Hematopoietic multipotent progenitor cell treated with erythropoietin and hydrocortisone succinate and interleukin-3 and kit ligand, for 6 days (in vitro differentiated cells): ENCODE measurements around the gene DCLK1.
A peak's percentile ranks its signal among the peaks of the same experiment; 100 is the strongest.
"Not testable (repeated sequence)": the region's sequence is repeated elsewhere in the genome, so short reads cannot be mapped to it uniquely, and the experiment has no call there.

Experiments
- DNase-seq: peaks from one replicate; pipeline ENCODE4 v3.0.0-alpha.2; 2015

DCLK1 gene

DNA sequence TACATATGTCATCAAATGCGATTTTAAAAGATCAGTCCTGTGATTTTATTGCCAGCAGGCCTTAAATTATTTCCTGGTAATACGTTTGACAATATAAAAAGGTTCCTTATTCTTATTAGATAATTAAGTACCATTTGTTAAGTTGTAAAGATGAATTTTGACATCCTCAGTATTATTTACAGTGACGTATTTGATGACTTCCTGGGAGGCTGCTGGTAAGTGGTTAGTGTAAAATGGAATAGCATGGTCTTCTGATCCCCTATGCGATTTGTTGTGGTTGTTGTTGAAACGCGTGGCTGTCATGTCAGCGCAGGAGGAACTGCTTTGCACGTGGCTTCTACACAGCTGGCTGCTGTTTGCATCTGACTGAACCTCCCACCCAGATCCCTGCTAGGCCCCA is 99.7 kb downstream of the DCLK1 start:
- DNase-seq, result no peak

GRCh38 chr13:36030670-36031331 is 100.4 kb downstream of the DCLK1 start:
- DNase-seq, result no peak

DNA sequence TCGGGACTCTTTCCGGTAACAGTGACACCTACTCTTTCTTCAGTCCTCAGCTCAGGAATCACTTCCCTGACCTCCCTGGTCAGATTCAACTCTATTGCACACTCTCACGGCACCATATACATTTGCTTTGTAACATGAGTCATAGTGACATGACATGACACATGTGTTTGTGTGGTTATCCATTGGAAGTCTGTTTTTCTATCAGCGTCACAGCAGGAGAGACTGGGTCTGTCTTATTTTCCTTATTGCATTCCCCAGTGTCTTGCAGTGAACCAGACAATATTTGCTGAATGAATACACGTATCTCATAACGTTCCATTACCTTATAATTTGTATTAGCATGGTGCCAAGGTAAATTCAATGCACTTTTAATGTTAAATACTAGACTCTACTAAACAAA is 102.0 kb downstream of the DCLK1 start:
- no peak for DNase-seq

DNA sequence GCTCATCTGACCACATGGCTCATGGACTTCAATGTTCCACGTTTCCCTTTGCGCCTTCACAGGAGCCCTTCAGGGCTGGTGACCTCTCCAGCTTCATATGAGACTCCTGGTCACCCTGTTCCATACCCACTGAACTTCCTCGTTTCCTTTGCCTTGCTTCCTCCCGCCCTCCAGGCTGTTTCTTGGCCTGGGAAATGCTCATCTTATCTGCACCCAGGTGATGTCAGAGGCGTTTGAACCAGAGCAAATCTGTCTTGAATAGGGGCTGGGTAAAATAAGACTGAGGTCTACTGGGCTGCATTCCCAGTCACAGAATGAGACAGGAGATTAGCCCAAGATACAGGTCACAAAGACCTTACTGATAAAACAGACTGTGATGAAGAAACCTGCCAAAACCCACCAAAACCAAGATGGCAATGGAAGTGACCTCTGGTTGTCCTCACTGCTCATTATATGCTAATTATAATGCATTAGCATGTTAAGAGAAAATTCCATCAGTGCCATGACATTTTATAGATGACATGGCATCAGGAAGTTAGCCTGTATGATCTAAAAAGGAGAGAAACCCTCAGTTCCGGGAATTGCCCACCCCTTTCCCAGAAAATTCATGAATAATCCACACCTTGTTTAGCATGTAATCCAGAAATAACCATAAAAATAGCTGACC is 102.7 kb downstream of the DCLK1 start:
- DNase-seq, result no peak

DNA sequence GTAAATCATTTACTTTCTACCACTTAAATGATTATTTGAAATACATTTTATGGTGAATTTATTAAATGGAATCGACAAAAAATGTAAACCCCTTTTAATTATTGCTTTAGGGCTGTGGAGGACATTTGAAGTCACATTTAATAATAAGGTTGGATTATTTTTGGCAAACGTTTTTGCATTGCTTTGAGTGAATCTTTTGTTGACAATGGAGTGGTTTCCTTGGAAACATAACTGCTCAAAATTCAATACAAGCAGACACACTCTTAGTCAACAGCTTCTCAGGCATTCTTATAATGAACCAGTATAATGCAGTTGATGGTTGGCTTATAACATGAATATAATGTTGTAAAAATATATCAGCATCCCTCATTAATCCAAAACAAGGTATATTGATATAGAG is 104.7 kb downstream of the DCLK1 start:
- no peak for DNase-seq

- DNase-seq, result no peak
Observed at GRCh38 chr13:36014763-36015162, 116.4 kb downstream of the DCLK1 start.

- DNase-seq, result no peak
Observed at GRCh38 chr13:36006894-36007675, 124.1 kb downstream of the DCLK1 start.

DNA sequence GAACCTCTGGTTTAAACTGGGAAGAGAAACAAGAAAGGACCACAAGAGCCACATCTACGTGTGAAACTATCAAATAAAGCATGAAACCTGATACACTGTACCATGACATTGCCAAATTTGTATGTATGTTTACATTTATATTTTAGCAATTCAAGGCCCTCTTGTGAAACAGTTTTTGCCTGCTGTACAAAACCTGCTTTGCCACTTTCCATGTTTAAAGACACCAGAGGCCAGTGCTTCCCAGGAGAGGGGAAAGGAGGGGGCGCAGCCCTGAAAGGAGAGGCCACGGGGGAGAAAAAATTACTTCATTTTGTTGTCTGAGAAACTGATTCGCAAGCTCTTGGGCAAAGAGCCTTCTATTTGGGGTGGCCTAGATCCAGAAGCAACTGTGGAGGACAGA is 124.8 kb downstream of the DCLK1 start:
- DNase-seq, result no peak

DNA sequence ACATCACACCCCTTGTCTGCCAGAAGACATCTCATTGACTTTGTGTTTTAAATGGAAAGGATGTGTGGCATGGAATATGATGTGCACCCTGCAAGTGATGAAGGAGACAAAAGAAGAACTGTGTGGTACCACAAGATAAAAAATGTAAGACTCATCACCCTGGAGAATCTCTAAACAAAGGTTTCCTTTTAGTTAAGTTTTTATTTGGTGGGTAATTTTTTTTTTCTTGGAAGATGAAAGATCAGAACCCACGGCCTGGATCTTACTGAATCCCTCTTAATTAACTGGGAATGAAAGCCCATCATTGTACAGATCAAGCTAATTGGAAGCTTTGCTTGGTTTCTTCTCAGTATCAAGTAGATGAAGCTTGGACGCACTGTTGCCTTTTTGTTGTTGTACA is 129.6 kb downstream of the DCLK1 start:
- DNase-seq, result no peak

- DNase-seq, result no peak
Observed at GRCh38 chr13:36000028-36000427, 131.2 kb downstream of the DCLK1 start.

DNA sequence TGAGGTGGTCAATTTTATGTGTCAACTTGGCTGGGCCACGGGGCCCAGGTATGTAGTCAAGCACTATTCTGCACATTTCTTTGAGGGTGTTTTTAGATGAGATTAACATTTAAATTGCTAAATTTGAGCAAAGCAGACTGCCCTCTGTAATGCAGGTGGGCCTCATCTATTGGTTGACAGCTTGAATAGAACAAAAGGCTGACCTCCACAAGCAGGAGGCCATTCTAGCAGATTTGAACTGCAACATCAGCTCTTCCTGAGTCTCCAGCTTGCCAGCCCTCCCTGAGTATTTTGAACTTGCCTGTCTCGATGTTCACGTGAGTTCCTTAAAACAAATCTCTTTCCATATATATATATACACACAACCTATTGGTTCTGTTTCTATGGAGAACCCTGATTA is 134.8 kb downstream of the DCLK1 start:
- DNase-seq, result no peak

DNA sequence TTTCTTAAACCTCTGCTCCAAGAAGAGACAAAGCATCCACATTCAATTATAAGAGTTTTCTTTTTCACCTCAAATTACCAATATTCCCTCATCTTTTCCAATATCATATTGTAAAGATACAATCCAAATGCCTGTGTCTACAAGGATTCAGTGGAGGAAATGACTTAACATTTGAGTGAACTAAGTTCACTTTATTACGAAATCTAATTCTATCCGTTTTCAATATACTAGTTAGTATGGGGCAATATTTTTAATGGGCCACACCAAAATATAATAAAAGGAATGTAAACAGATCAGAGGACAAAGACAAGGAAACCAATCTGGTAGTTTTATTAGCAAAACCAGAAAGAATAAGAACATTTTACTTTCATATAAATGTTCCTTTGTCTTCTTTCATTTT is 136.0 kb downstream of the DCLK1 start:
- DNase-seq, result no peak

DNA sequence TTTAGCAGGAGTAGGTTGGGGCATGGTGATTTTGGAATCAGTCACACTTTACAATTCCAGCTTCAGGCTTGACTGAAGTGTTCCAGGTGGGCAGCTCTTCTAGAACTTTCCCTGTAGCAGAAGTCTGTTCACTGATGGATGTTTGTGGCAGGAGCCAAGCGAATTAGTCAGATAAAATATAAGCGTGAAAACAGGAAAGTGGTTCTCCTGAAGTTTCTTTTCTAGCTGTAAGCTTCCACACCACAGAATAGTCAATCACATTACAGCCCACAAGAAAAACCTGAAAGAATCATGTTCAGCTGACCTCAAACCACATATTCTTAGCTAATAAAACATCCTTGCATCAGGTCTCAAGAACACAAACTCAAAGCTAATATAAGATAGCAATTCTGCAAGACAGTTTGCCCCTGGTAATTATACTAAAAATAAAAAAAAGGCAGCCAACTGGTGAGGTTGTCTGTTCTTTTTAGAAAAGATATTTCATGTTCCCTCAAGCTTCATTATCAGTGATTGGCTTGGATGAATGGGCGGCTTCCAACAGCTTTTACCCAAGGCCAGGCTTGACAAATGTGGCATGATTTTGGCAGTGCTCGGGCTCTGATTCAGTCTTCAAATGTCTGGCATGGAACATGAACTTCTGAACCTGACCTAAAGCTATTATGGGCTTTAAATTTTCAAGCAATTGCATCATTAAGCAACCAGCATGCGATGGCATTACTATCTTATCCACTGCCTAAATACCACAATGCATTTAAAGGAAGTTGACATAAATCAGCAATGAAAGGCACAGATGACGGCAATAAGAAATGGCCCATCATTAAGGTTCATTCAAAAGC is 136.8 kb downstream of the DCLK1 start:
- no peak for DNase-seq

- no peak for DNase-seq
Observed at GRCh38 chr13:35993686-35994085, 137.5 kb downstream of the DCLK1 start.

DNA sequence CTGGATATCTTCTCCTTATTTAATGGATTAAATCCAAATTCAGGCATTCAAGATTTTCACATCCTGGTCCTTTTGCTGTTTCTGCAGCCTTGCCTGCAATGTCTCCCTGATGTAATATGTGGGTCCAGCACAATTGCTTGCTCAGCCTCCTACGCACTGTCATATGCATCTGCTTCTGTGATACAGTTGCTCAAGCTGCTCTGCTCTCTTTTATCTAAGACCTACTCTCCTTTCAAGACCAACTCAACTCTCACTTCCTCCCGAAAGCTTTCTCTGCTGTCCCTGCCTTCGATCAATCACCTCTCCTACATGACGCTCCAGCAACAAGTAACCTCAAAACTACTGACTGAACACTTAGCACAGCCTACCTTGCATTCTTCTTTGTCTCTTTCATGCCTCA is 138.2 kb downstream of the DCLK1 start:
- no peak for DNase-seq

DNA sequence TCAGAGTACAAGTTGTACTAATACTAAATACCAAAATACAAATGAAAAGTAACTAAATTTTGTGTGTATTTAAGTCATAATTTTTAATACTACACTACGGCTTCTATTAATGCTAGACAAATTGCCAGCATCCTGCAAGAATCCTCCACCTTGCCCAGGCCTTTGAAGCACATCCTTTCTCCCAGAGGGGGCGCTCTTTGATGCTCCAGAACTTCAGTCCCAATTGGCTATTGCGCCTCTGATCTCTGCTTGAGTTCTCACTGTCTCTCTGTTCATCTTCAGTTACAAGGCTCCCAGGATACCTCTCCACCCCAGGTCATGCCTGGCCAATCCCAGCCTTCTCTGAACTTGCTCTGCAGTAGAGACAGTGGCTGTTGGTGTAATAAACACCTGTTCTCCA is 141.0 kb downstream of the DCLK1 start:
- no peak for DNase-seq

DNA sequence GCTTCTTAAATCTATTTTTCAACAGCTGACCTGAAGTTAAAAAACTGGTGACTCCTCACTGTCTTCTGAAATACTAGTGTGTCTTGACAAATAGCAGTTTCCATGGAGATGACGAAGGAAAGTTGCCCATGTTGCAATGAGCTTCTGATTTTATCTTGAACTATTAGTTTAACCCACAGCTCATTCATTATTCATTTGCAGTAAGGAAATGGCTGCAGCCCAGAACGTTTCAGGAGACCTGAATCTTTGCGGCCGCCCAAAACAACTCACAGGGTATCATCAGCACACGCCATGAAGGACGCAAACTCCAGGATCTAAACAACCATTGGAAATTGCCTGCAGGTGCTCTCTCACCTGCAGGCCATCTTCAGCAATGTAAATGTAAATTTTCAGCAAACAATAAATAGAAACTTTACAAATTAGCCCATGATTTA is 142.5 kb downstream of the DCLK1 start:
- peak; percentile 28 for DNase-seq

GRCh38 chr13:35987572-35988513 is 143.3 kb downstream of the DCLK1 start:
- no peak for DNase-seq

DNA sequence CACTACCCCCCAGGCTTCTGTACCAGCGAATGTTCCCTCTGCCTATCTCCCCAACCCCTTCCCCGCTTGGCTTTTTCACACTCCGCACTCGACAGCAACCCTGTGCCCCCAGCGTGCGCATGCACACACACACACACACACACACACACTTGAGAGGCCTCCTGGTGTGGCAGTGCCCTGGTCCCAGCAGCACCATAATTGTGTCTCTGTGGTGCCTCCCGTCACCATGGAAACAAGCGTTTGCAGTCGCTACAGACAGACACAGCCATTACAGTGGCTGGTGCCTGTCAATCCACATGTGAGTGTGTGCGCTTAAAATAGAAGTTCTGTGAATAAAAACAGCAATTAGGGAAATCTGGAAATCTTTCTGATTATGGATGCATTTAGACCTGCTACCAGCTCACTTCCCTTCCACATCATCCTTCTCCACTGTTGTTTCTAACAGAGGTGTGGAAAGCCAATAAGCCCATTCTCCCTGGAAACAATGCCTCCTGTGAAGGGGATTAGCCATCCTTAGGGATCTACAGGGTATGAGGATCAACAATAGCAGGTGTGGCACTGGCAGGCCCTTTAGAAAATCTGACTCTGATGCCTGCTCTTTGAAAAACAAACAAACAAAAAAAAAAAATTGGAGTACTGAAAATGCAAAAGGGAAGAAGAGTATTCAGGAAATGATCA is 146.3 kb downstream of the DCLK1 start:
- DNase-seq, result no peak

DNA sequence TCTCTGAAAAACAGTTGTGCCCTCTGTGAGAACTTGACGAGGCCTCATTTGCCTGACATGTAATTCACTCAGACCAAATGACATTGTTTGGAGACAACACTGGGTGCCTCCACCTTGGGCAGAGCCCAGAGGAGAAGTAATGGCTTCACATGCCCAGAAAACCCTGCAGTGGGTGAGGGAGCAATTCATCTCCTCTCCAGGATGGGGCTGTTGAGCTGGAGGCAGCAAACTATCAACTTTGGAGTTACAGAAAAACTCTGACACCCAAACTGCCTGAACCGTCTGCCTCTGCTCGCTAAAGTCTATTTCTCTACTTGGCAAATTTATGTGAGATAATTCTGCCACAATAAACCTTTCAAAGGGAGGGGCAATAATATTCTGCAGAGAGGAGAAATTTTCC is 146.9 kb downstream of the DCLK1 start:
- DNase-seq, result no peak

DNA sequence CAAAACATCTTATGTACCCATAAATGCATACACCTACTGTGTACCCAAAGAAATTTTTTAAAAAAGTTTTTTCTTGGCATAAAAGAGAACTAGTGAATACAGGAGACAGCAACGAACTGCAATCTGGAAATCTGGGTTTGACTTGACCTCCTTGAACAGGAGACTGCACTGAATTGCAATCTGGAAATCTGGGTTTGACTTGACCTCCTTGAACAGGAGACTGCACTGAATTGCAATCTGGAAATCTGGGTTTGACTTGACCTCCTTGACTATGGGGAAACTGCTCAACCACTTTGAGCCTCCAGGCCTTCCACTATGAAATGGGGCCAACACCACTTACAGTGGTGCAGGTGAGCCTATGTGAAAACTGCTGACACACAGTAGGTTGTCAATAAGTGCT is 147.5 kb downstream of the DCLK1 start:
- not testable (repeated sequence) for DNase-seq
